ENCODE results near the gene FJX1.

Gene FJX1

GRCh38 chr11:35629914-35630313 is 11.7 kb downstream of the FJX1 start (continued):
- TF ChIP-seq, protein P1, sequence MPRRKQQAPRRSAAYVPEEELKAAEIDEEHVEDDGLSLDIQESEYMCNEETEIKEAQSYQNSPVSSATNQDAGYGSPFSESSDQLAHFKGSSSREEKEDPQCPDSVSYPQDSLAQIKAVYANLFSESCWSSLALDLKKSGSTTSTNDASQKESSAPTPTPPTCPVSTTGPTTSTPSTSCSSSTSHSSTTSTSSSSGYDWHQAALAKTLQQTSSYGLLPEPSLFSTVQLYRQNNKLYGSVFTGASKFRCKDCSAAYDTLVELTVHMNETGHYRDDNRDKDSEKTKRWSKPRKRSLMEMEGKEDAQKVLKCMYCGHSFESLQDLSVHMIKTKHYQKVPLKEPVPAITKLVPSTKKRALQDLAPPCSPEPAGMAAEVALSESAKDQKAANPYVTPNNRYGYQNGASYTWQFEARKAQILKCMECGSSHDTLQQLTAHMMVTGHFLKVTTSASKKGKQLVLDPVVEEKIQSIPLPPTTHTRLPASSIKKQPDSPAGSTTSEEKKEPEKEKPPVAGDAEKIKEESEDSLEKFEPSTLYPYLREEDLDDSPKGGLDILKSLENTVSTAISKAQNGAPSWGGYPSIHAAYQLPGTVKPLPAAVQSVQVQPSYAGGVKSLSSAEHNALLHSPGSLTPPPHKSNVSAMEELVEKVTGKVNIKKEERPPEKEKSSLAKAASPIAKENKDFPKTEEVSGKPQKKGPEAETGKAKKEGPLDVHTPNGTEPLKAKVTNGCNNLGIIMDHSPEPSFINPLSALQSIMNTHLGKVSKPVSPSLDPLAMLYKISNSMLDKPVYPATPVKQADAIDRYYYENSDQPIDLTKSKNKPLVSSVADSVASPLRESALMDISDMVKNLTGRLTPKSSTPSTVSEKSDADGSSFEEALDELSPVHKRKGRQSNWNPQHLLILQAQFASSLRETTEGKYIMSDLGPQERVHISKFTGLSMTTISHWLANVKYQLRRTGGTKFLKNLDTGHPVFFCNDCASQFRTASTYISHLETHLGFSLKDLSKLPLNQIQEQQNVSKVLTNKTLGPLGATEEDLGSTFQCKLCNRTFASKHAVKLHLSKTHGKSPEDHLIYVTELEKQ (tag by site-specific recombination; IDR thresholded peaks at IDR 0.05; ENCODE audit: borderline replicate concordance), result peak; percentile 78
- no peak for TF ChIP-seq MEIS1 (CRISPR knock-in tag; IDR thresholded peaks at IDR 0.05; ENCODE audit: borderline replicate concordance)

DNA sequence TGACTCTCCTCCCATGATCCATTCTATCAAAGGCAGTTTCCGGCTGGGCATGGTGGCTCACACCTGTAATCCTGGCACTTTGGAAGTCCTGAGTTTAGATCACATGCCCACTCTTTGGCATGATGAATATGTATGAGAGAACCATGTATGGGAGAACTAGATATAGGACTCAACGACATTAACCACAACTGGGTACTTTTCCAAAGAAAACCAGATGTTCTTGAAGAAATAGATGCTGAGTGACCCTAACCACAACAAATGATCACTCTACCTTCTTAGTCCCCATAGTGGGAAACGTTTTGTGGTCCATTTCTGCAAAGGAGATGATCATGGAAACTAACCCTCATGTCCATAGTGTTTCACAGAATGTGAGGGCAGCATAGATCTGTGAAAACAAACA is 13.6 kb downstream of the FJX1 start:
- ChIA-PET POLR2A (no interaction called here), CTCF (no interaction called here)
- no peak for TF ChIP-seq RBAK (tag by site-specific recombination; IDR thresholded peaks at IDR 0.05)
- no peak for TF ChIP-seq ZNF133 (tag by site-specific recombination; IDR thresholded peaks at IDR 0.05)
- no peak for TF ChIP-seq HOXC10 (CRISPR knock-in tag; IDR thresholded peaks at IDR 0.05)
- TF ChIP-seq ZNF10 (tag by site-specific recombination; IDR thresholded peaks at IDR 0.05), result no peak
- no peak for TF ChIP-seq TRIM28 (IDR thresholded peaks at IDR 0.05; ENCODE audit: borderline replicate concordance, low read length)
- TF ChIP-seq ZNF768 (tag by site-specific recombination; IDR thresholded peaks at IDR 0.05), result no peak
- TF ChIP-seq ZNF169 (tag by site-specific recombination; IDR thresholded peaks at IDR 0.05), result no peak
- no peak for TF ChIP-seq MYNN (tag by site-specific recombination; IDR thresholded peaks at IDR 0.05; ENCODE audit: borderline replicate concordance)
- TF ChIP-seq ZNF544 (tag by site-specific recombination; IDR thresholded peaks at IDR 0.05), result no peak
- no peak for TF ChIP-seq ZNF354C (tag by site-specific recombination; IDR thresholded peaks at IDR 0.05; ENCODE audit: borderline replicate concordance, low read depth)
- TF ChIP-seq ZNF280D (tag by site-specific recombination; IDR thresholded peaks at IDR 0.05), result no peak
- TF ChIP-seq, protein P2, sequence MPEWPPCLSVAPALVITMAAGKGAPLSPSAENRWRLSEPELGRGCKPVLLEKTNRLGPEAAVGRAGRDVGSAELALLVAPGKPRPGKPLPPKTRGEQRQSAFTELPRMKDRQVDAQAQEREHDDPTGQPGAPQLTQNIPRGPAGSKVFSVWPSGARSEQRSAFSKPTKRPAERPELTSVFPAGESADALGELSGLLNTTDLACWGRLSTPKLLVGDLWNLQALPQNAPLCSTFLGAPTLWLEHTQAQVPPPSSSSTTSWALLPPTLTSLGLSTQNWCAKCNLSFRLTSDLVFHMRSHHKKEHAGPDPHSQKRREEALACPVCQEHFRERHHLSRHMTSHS (tag by site-specific recombination; IDR thresholded peaks at IDR 0.05), result no peak
- no peak for TF ChIP-seq FEZF1 (tag by site-specific recombination; IDR thresholded peaks at IDR 0.05)
- TF ChIP-seq, protein P3, sequence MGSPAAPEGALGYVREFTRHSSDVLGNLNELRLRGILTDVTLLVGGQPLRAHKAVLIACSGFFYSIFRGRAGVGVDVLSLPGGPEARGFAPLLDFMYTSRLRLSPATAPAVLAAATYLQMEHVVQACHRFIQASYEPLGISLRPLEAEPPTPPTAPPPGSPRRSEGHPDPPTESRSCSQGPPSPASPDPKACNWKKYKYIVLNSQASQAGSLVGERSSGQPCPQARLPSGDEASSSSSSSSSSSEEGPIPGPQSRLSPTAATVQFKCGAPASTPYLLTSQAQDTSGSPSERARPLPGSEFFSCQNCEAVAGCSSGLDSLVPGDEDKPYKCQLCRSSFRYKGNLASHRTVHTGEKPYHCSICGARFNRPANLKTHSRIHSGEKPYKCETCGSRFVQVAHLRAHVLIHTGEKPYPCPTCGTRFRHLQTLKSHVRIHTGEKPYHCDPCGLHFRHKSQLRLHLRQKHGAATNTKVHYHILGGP (tag by site-specific recombination; IDR thresholded peaks at IDR 0.05), result no peak
- no peak for TF ChIP-seq ZNF221 (tag by site-specific recombination; IDR thresholded peaks at IDR 0.05; ENCODE audit: borderline replicate concordance)
- TF ChIP-seq ZFP3 (tag by site-specific recombination; IDR thresholded peaks at IDR 0.05; ENCODE audit: low read depth), result no peak
- TF ChIP-seq IKZF3 (tag by site-specific recombination; IDR thresholded peaks at IDR 0.05), result no peak
- TF ChIP-seq ZNF626 (tag by site-specific recombination; IDR thresholded peaks at IDR 0.05), result no peak
- Histone ChIP-seq H3K27ac (ENCODE audit: extremely low read depth, low read depth, low read length) (no peak overlapping the region), H3K9me3 (ENCODE audit: control insufficient read depth, insufficient read depth, low read depth, low read length) (no peaks in the 10 kb centered on the region), H3K4me3 (ENCODE audit: low read depth, low read length) (no peak overlapping the region), H3K4me1 (ENCODE audit: control insufficient read depth, insufficient read depth, low read length) (no peaks in the 10 kb centered on the region), H3K36me3 (ENCODE audit: control insufficient read depth in 2 of 2, insufficient read depth in 1 of 2, low read length in 2 of 2) (no peaks in the 10 kb centered on the region)

All from HEK293 (cell line).